HG02885 (cell line): ENCODE results near the gene PLEKHG4B.
"Not testable (repeated sequence)": the region's sequence is repeated elsewhere in the genome, so short reads cannot be mapped to it uniquely, and the experiment has no call there.

Experiments
- ATAC-seq: cut with Tn5 transposase; IDR thresholded peaks from one replicate; pipeline ENCODE4 v1.9.1; 2021; ENCODE audit warnings: mild to moderate bottlenecking; ENCODE audit not compliant: unreplicated experiment, poor library complexity

The PLEKHG4B gene

DNA sequence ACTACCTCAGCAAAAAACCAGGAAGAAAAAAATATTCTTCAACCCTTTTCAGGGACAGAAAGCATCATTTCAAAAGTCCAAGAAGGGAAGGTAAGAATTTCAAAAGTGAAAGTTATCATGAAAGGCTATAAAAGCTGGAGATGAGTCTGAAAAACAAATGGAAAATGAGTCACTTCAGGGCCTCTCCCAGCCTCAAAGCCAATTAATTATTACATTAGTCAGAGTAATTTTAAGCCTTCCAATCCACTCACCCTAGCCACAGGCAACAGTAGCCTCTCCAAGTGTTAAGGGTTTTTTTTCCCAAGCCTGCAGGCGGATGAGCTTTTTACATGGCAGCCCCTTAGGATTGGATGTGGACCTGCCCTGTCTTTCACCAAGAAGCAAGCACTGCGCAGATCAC is 123.3 kb downstream of the PLEKHG4B start:
- ATAC-seq: not testable (repeated sequence)

DNA sequence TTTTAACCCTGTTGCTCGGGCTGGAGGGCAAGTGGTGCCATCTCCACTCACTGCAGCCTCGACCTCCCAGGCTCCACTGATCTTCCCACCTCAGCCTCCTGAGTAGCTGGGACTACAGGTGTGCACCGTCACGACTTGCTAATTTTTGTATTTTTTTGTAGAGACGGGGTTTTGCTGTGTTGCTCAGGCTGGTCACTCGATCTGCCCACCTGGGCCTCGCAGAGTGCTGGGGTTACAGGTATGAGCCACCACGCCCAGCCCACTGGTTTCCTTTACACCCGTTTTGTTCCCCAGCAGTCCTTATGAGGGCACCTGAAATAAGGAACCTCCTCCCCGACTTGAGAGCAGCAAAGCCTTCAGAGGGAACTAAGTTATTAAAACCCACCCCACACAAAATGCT is 124.1 kb downstream of the PLEKHG4B start:
- not testable (repeated sequence) for ATAC-seq

DNA sequence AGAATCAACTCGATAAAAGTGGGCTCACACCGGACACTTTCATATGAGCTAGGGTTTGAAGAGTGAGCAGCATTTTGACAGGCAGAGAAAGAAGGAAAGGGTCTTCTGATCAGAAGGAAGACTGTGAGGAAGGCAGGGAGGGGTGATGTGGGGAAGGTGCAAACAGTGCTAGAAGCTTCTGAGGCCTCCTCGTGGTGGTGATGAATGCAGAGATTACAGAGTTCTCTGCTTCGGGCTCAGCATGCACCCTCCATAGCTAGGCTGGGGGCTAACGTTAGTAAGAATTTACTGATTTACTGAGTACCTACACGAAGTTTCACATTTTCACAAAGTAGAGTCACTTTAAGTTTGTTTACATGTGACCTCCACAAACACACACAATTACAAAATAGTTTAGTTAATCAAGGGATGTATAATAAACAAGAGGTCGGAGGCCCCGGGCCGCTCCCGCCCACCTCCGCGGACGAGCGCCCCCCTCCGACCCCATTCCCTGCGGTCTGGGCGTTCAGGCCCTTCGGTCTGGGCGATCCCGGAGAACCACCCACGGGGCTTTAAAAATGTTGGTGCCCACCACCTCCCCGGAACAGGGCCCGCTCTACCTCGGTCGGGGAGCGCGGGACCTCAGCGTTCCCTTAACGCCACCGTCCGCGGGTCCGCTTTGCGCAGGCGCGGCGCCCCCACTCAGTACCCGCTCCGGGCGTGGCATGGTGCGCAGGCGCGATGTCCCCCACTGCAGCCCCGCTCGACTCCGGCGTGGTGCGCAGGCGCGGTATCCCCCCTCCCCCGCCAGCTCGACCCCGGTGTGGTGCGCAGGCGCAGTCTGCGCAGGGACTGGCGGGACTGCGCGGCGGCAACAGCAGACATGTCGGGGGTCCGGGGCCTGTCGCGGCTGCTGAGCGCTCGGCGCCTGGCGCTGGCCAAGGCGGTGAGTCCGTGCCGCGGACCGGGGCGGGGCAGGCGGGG is 125.8 kb downstream of the PLEKHG4B start, which contains the start of the genes CCDC127 and SDHA:
Gene CCDC127 (minus strand): TSS at position 660 of the 963 bp plus-strand sequence. CDS start 1,304 bp downstream, outside the sequence.
Gene SDHA (plus strand): TSS at position 827 of the 963 bp plus-strand sequence. CDS start 36 bp downstream, at position 863.
- peak; percentile 79 for ATAC-seq

DNA sequence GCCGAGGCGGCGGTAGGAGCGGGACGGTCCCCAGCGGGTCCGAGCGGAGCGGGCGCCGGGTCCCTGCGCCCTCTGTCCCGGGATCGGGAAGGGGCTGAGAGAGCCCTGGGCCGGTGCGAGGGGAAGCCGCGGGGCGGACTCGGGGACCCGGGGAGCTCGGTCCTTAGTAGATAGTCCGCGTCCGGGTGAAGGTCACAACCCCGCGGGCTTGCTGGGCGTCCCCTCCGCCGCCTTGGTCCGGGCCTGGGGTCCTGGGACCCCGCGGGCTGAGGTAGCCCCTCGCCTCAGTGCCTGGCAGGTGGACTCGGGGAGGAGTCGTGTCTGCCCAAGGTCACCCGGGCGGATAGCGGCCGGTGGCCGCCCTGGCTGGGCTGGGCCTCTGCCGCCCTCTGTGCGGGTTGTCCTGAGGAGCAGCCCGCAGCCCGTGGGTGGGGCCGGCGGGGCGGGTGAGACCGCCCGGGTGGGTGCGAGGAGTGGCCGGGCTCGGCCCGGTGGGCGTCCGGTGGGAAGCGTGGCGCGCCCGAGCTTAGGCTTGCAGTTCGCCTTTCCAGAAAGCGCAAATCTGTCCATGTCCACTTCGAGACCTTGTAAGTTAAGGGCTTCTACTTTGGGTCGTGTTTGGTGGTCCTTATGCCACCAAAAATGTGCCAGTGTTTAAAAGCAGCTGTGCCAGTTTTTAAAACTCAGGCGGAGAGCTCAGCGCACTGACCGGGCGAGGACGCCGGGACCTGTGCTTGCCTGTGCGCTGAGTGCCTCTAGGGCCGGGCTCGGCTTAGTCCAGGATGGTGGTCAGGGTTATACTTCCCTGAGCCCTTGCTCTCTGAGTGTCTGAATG is 126.7 kb downstream of the PLEKHG4B start:
- peak; percentile 29 for ATAC-seq

DNA sequence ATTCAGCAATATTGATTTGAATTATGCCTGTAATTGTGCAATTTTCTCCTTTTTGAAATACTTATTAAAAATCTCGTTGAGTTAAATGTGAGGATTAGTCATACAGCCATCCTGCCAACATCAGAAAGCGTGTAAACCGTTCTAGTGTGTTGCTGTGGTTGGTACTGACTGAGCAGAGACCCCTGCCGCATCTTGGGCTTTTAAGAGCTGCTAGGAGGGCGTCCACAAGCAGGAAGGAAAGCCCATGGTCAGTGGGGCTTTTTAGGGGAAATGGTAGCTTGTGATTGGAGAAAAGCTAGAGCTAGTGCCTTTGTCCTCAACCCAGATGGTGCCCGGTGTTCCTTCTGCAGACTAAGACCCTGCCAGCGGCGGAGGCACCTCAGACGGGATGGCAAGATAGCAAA is 127.5 kb downstream of the PLEKHG4B start:
- ATAC-seq: no peak

DNA sequence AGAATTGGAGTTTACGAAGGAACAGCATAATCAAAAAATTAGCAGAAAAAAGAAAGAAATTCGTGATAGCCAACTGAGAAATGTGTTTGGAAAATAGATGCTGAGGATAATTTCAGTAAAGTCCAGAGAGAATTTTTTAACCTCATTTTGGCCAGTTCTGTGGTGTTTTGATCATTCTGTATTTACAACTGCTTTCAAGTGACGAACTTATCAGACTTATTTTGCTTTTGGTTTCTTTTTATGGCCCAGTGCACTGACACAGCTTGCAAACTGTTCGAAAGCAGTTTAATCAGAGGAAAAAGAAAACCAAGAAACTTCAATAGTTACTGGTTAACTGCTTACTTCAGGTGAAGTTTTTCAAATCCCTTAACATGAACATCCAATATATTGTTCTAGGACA is 128.0 kb downstream of the PLEKHG4B start:
- ATAC-seq: peak; percentile 22

DNA sequence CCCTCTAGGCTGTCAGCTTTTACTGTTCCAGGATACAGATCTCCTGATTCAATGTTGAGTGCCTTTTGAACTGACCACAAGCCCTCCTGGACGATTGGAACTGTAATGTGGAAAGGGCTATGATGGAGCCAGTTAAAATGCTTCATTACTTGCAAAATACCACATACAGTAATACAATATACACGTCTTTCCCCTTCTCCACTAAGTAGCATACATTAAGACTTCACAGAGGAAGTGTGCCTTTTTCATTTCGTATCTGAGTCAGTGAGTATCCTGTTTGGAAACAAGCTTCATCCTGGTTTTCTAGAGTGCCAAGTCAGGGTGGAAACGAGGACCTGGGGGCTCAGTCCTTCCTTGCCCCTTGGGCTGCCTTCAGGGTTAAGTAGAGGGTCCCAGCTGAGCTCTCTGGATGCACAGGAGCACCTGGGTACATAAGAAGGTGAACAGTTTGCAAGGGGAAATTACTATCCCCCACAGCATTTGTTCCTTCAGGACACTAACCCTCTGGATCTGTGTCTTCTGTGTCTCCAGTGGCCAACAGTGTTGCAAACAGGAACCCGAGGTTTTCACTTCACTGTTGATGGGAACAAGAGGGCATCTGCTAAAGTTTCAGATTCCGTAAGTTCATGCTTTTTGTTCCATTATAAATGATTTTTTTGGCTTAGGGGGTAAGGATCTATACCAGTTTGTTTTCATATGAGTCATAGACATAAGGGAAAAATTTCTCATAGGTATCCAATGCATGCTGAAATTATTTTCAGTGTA is 131.2 kb downstream of the PLEKHG4B start:
- not testable (repeated sequence) for ATAC-seq

DNA sequence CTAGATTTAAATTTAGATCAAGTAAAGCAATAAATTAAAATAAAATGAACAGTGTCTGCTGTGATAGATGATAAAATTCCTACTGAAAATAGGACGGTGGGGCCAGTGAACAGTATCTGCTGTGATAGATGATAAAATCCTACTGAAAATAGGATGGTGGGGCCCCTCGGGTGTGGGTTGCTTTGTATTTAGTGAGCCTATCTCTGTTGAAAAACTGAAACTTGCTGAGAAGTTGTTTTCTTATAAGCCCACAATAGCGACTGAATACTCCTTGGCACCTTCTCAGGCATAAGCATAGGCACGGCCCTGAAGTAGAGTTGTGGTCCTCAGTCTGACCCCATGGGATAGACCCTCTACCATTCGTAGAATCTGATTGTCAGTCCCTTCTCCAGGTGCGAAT is 131.8 kb downstream of the PLEKHG4B start:
- ATAC-seq: no peak

DNA sequence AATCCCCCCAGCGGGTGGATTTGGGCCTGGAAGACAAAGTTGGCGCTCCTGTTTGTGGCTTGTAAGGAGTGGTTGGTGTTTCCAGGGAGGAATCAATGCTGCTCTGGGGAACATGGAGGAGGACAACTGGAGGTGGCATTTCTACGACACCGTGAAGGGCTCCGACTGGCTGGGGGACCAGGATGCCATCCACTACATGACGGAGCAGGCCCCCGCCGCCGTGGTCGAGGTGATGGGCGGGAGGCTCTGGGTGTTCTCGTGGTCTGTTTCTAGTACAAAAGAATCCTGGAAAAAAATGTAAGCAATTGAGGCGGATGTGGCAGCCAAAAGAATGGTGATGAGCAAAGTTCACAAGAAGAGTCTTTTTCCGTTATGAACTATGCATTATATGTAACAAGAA is 133.4 kb downstream of the PLEKHG4B start:
- ATAC-seq: no peak

DNA sequence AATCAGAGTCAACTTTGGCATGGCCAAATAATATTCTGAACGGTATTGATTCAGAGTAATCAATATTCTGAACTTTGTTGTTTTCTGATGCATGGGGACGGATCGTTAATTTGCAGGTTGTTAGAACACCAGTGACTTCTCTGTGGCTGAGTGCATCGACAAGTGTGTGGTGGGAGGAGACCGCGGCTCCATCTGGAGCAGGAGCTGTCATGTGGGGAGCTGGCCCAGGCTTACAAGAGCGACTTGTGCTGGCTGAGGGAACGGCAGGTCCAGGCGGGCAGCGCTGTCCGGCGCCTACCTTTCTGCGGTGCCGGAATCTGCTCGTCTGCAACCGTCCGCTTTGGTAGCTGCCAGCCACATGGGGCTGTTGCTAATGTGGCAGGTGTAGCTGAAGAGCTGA is 135.4 kb downstream of the PLEKHG4B start:
- ATAC-seq: not testable (repeated sequence)

DNA sequence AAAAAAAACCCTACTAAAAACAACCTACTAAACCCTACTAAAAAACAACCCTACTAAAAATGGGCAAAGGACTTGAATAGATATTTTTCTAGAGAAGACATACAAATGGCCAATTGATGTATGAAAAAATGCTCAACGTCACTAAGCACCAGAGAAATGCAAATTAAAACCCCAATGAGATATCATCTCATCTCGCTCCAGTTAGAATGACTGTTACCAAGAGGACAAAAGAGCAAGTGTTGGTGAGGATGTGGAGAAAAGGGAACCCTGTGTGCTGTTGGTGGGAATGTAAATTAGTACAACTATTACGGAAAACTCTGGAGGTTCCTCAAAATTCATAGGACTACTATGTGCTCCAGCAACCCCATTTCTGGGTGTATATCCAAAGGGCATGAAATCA is 136.9 kb downstream of the PLEKHG4B start:
- ATAC-seq: no peak

DNA sequence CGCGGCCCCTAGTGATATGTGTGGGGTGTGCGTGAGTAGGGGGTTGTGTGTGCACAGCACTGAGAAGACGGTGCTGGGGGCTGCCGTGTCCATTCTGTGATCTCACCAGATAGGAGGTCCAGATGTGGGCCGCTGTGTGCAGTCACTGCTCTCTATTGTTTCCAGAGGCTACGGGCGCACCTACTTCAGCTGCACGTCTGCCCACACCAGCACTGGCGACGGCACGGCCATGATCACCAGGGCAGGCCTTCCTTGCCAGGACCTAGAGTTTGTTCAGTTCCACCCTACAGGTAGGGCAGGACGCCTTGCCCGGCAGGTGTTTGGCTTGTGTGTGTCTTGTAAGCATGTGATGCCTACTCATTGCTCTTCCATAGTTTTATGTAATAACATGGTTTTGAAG is 138.7 kb downstream of the PLEKHG4B start:
- no peak for ATAC-seq

DNA sequence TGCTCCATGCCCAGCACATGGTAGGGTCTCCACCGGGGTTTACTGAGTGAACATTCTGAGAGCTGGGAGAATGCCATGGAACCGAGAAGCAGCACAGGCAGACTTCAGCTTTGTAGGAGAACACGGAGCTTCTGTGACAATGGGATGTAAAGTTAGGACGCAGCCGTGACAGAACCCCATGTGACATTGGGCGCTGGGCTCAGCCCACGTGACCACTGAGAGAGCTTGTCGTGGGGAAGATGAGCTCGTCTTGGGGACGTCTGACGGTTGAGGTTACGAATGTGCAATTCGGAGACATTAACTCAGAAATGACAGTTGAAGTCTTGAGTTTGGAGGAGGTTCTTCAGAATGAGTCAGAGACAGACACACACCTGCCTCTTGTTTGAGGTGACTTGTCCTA is 139.7 kb downstream of the PLEKHG4B start:
- no peak for ATAC-seq

DNA sequence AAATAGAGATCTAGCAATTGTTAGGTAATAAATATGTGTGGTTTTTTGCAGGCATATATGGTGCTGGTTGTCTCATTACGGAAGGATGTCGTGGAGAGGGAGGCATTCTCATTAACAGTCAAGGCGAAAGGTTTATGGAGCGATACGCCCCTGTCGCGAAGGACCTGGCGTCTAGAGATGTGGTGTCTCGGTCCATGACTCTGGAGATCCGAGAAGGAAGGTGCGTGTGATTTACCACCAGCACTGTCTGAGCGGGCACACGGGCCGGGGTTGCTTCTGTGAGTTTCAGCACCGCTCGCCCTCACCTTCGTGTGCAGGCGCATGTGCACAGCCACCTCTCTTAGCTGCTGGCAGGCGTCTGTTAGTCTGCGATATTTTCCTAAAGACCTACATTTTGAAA is 141.5 kb downstream of the PLEKHG4B start:
- not testable (repeated sequence) for ATAC-seq

DNA sequence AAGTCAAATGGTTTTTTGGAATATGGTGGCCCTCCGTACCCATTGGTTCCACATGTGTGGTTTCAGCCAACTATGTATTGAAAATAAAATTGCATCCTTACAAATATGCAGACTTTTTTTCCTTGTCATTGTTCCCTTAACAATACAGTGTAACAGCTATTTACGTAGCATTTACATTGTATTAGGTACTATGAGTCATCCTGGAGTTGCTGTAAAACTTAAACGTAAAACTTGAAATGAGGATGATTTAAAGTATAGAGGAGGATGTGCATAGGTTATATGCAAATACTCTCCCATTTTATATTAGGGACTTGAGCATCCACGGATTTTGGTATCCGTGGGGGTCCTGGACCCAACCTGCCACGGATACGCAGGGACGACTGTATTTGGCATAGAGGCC is 142.5 kb downstream of the PLEKHG4B start:
- no peak for ATAC-seq

DNA sequence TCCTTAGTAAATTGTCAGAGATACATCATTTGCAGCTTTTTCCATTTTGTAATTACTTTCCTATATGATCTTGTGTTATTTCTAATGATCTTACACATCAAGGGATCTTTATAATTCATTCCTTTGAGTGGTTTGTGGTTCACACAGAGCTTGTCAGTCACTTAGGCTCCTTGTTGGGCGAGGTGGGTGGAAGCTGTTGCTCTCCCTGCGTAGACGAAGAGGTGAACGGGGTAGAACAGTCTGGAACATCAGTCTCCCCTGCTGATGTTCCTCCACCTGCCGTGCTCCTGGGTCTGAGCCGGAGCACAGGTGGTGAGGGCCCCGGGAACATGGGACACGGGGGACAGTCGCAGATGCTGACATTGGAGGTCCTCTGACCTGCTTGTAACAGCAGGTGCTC is 143.6 kb downstream of the PLEKHG4B start:
- ATAC-seq: not testable (repeated sequence)

DNA sequence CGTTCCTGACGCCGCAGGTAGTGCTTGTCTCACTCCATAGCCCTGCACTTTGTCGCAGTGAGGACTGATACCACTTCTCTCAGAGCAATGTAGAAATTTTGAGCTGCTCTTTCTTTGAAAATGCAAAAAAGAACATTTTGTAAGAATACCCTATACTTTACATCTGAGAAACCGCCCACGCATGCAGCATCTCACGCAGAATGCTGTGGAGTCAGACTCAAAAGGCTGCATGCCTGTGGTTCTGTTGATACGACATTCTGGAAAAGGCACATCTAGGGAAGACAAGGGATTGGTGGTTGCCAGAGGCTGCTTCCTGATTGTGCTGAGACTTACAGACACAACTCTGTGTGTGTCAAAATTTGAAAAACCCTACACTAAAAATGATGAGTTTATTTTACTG is 146.0 kb downstream of the PLEKHG4B start:
- ATAC-seq: not testable (repeated sequence)
